Dermis blood vessel endothelial cell (primary cell): ENCODE data around the gene GAMT. TPM values are rescaled to one million over a fixed set of nuclear protein-coding genes. Genes with fewer than 3 reads are reported as not detected.

ENCODE experiments used
- DNase-seq: peaks from one replicate; pipeline ENCODE4 v3.0.0; 2010
- total RNA-seq: library from RNA; depleted of rRNA; stranded (reverse); fragments of >200 nt; gene quantifications from 2 replicates; pipeline ENCODE4 v1.2.3, GENCODE V29; 2014

The GAMT gene
- total RNA-seq = 10.7 and 14.8 TPM in 2 replicates

- DNase-seq = peak; percentile 49
These were observed at the start of gene GAMT for GRCh38 chr19:1401138-1401888. GAMT (minus strand) TSS chr19:1401542; CDS start chr19:1401476, 66 bp downstream.

- peak; percentile 27 for DNase-seq
These were observed 48.4 kb upstream of the GAMT start, which contains the start of gene APC2 for GRCh38 chr19:1449467-1450442. APC2 (plus strand) TSS chr19:1450121; CDS start chr19:1453002, 2,881 bp downstream.

DNA sequence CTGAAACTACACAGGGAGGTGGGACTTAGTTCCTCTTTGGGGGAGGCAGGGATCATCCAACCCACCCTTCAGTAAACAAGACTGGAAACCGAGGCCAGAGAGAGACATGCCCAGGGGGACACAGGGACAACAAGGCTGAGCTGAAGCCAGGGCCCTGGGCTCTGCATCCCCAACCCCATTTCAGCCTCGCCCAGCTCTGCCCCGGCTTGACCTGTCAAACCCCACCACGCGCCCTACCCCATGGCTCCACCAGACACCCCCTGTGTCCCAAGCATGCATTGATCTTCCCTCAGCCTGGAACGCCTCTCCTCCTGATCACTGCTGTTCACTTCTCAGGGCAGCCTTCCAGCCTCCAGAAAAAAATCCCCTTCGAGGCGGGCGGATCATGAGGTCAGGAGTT lies 46.6 kb upstream of the GAMT start:
- DNase-seq = no peak

DNA sequence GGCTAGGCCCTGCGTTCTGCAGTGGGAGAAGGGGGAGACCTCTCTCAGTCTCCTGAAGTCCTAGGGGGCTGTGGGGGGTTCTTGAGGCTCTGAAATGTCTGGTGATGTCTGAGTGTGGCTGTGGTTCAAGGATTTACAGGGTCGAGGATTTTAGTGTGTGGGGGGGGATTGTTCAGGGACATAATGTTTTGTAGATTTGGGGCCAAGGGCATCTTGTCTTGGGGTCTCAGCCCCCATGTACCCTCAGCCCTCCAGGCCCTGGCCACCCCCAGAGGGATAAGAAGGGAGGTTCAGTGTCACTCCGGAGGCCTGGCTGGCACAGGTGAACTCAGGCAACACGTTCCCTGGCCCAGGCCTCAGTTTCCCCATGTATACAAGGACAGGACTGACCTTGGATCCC lies 46.2 kb upstream of the GAMT start:
- DNase-seq = no peak

GRCh38 chr19:1446713-1447481 lies 45.6 kb upstream of the GAMT start:
- peak; percentile 28 for DNase-seq

- DNase-seq = no peak
These were observed 44.8 kb upstream of the GAMT start for GRCh38 chr19:1445932-1446712.

GRCh38 chr19:1445185-1445931 lies 44.0 kb upstream of the GAMT start:
- peak; percentile 70 for DNase-seq

DNA sequence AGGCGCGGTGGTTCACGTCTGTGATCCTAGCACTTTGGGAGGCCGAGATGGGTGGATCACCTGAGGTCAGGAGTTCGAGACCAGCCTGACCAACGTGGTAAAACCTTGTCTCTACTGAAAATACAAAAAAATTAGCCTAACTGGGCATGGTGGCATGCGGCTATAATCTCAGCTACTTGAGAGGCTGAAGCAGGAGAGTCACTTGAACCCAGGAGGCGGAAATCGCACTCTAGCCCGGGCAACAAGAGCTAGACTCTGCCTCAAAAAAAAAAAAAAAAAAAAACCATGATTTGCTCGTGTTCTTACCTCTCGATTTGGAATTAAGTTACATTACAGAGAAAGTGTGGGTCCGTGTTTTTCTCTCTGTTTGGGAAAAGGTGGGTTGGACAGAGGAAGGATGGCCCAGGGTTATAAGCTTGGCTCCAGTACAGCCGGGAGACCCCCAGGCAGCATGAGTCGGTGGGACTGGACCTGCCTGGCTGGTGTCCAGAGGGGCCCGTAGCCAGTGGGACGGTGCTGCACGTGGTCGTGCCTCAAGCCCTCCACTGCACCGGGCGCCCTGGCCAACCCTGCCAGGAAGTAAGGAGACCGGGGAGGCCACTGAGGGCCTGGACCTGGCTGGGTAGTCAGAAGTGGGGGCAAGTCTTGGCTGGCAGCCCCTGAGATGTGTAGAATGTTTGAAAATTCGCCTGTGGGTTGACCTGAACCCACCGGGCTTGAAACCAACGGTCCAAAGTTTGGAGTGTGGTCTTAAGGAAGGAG lies 40.5 kb upstream of the GAMT start:
- no peak for DNase-seq

GRCh38 chr19:1441022-1441426 lies 39.7 kb upstream of the GAMT start:
- no peak for DNase-seq

DNA sequence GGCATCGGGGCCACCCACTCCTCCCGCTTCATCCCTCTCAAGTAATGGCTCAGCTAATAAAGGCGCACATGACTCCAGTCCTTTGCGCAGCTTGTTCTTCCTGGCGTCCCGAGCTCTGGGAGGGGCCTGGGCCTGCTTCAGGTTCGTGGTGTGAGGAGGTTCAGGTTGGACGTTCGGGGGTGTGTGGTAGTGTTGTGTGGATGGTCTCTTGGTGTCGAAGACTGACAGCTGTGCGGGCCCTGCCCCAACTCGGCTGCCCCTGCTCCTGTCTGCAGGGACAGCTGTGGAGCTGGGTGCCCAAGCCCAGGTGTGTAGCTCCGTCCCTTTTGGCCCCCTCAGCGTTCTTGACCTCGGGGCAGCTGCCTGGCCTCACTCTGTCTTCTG lies 39.1 kb upstream of the GAMT start:
- DNase-seq = no peak

DNA sequence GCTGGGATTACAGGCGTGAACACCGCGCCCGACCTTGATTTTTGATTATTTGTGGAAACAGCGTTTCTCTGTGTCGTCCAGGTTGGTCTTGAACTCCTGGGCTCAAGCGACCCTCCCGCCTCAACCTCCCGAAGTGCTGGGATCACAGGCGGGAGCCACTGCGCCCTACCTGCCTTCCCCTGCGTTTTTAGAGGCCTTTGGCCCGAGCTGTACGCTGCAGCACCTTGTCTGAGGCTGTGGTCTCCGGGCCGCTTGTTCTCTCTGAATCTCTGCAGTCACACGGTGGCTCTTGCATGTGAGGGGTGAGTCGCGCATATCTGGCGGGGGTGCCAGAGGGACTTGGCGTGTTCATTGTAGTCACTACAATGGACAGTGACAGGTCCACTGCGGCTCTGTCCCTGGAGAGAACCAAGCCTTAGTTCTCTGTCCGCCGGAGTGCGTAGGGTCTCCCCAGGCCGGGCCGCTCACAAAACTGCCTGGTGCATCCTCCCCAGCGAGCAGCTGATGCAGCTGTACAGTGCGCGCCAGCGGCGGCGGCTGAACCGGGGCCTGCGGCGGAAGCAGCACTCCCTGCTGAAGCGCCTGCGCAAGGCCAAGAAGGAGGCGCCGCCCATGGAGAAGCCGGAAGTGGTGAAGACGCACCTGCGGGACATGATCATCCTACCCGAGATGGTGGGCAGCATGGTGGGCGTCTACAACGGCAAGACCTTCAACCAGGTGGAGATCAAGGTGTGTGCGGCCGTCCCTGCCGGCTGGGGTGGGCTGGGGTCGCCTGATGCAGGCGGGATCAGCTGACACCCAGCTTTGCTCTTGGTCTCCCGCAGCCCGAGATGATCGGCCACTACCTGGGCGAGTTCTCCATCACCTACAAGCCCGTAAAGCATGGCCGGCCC lies 38.4 kb upstream of the GAMT start:
- DNase-seq = peak; percentile 33

- DNase-seq = no peak
These were observed 37.6 kb upstream of the GAMT start for GRCh38 chr19:1438933-1439354.

GRCh38 chr19:1438035-1438932 lies 36.9 kb upstream of the GAMT start, which contains the start of gene RPS15:
RPS15 (plus strand) TSS chr19:1438396; CDS start chr19:1438426, 30 bp downstream.
- peak; percentile 98 for DNase-seq

GRCh38 chr19:1437609-1438008 lies 36.3 kb upstream of the GAMT start:
- DNase-seq = no peak

GRCh38 chr19:1435378-1435989 lies 34.1 kb upstream of the GAMT start:
- no peak for DNase-seq

- DNase-seq = no peak
These were observed 33.3 kb upstream of the GAMT start for GRCh38 chr19:1434577-1435060.

GRCh38 chr19:1434040-1434366 lies 32.7 kb upstream of the GAMT start:
- no peak for DNase-seq
